Endodermal cell (in vitro differentiated cells): ENCODE measurements around the gene RRP36. TPM values are rescaled to one million over a fixed set of nuclear protein-coding genes. Genes with fewer than 3 reads are reported as not detected.
A peak's percentile ranks its signal among the peaks of the same experiment; 100 is the strongest.

Experiments used
- DNase-seq: peaks from one replicate; pipeline ENCODE4 v3.0.0-alpha.2; 2017
- H3K27ac ChIP-seq: 2 replicates; pipeline ENCODE4 v1.5.1; 2013; ENCODE audit warnings: mild to moderate bottlenecking, low read depth, low read length, moderate library complexity
- H3K27me3 ChIP-seq: 2 replicates; pipeline ENCODE4 v1.6.1; 2013; ENCODE audit warnings: mild to moderate bottlenecking, low read length, moderate library complexity; ENCODE audit not compliant: insufficient read depth, control insufficient read depth, poor library complexity, severe bottlenecking
- H3K36me3 ChIP-seq: 2 replicates; pipeline ENCODE4 v1.7.0; 2013; ENCODE audit warnings: mild to moderate bottlenecking, low read length, moderate library complexity; ENCODE audit not compliant: control insufficient read depth, insufficient read depth
- H3K4me1 ChIP-seq: one replicate; pipeline ENCODE4 v1.7.0; 2013; ENCODE audit warnings: low read length; ENCODE audit not compliant: control insufficient read depth, insufficient read depth
- H3K4me3 ChIP-seq: 2 replicates; pipeline ENCODE4 v1.5.1; 2013; ENCODE audit warnings: mild to moderate bottlenecking, low read length, moderate library complexity
- H3K9ac ChIP-seq: 2 replicates; pipeline ENCODE4 v1.6.1; 2013; ENCODE audit warnings: mild to moderate bottlenecking, low read length, moderate library complexity; ENCODE audit not compliant: poor library complexity, severe bottlenecking; ENCODE audit errors: extremely low read depth
- H3K9me3 ChIP-seq: 2 replicates; pipeline ENCODE4 v1.6.1; 2013; ENCODE audit warnings: mild to moderate bottlenecking, low read length, moderate library complexity; ENCODE audit not compliant: control insufficient read depth
- H3K27ac Mint-ChIP-seq: 2 replicates; pipeline ENCODE4 v1.8.0; 2020; ENCODE audit warnings: mixed read lengths
- H3K27me3 Mint-ChIP-seq: 2 replicates; pipeline ENCODE4 v1.8.0; 2021; ENCODE audit warnings: mild to moderate bottlenecking, mixed read lengths; ENCODE audit not compliant: insufficient read depth
- H3K36me3 Mint-ChIP-seq: 2 replicates; pipeline ENCODE4 v1.8.0; 2020; ENCODE audit warnings: low read depth, mixed read lengths
- H3K4me1 Mint-ChIP-seq: 2 replicates; pipeline ENCODE4 v1.8.0; 2020; ENCODE audit warnings: mixed read lengths
- H3K4me3 Mint-ChIP-seq: 2 replicates; pipeline ENCODE4 v1.8.0; 2020; ENCODE audit warnings: mild to moderate bottlenecking, moderate library complexity, mixed read lengths
- H3K9me3 Mint-ChIP-seq: 2 replicates; pipeline ENCODE4 v1.8.0; 2020; ENCODE audit warnings: mild to moderate bottlenecking, mixed read lengths
- WGBS, 2 experiments: methylation state at CpG; one replicate each; pipeline versions ENCODE4 v1.1.5 to v1.1.7; 2013; ENCODE audit warnings: missing lambda C conversion rate in 2 of 2, mixed read lengths in 1 of 2; ENCODE audit not compliant: insufficient coverage in 1 of 2, insufficient read length in 1 of 2; 5-methylcytosine and 5-hydroxymethylcytosine counted together
- total RNA-seq, 2 donors: library from RNA; stranded (reverse); fragmentation: NEBNext Ultra II Directional in 1 of 2; extraction: Animal tissue kit (Norgen Biotek cat#: 25700) in 1 of 2; gene quantifications; 2 replicates in 1 of 2; 3 replicates in 1 of 2; pipeline ENCODE4 v1.2.1, GENCODE V29; 2021
- TF ChIP-seq, protein P1 (sequence below): fragments of 200-600 bp; sonication (generic); conservative IDR thresholded peaks from 2 replicates; pipeline ENCODE4 v1.5.0; 2021; ENCODE audit warnings: antibody characterized with exemption, mild to moderate bottlenecking

Gene RRP36
- total RNA-seq, 2 donors from 2014 or later, result 76.9 to 80.6 TPM

DNA sequence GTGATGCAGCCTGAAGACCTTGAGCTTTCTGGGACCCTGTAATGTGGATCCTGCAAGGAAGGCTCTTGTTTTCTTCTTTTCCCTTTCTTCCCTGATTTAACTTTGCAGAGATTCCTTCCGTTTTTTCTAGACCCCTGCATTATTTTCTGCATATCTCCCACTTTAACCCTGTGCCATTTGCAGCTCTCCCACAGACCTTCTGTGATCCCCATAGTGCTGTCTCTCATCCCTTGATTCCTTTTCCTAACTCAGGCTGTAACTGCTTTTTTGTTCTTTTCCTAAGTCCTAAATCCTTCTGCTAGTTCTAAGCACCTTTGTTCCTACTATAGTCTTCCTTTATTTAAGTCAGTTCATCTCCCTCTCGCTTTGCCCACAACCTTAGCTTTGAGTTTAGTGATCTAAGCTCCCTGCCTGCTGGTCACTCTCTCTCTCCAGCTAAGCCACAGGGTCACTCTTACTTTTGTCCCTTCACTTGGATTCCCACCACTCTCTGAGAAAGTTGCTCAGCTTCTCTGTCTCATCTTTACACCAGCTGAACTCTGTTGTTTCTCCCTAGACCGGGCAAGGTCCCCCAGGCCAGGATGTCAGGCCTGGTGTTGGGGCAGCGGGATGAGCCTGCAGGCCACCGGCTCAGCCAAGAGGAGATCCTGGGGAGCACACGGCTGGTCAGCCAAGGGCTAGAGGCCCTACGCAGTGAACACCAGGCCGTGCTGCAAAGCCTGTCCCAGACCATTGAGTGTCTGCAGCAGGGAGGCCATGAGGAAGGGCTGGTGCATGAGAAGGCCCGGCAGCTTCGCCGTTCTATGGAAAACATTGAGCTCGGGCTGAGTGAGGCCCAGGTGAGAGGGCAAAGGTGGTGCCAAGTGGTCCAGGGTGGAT is 39.6 kb downstream of the RRP36 start:
- H3K27me3 Mint-ChIP-seq, result no peaks in the 10 kb centered on the region
- no peak for DNase-seq
- Histone ChIP-seq H3K36me3 (peaks cover 37% of the 10 kb centered on the region), H3K4me3 (peak overlapping the region; percentile 92), H3K27me3 (no peaks in the 10 kb centered on the region), H3K4me1 (peaks cover 6% of the 10 kb centered on the region), H3K27ac (no peak overlapping the region), H3K9me3 (no peaks in the 10 kb centered on the region), H3K9ac (peak overlapping the region; percentile 81)
- H3K36me3 Mint-ChIP-seq, result peaks cover 23% of the 10 kb centered on the region
- H3K4me1 Mint-ChIP-seq, result peaks cover 24% of the 10 kb centered on the region
- H3K9me3 Mint-ChIP-seq, result no peaks in the 10 kb centered on the region
- TF ChIP-seq, protein P1, sequence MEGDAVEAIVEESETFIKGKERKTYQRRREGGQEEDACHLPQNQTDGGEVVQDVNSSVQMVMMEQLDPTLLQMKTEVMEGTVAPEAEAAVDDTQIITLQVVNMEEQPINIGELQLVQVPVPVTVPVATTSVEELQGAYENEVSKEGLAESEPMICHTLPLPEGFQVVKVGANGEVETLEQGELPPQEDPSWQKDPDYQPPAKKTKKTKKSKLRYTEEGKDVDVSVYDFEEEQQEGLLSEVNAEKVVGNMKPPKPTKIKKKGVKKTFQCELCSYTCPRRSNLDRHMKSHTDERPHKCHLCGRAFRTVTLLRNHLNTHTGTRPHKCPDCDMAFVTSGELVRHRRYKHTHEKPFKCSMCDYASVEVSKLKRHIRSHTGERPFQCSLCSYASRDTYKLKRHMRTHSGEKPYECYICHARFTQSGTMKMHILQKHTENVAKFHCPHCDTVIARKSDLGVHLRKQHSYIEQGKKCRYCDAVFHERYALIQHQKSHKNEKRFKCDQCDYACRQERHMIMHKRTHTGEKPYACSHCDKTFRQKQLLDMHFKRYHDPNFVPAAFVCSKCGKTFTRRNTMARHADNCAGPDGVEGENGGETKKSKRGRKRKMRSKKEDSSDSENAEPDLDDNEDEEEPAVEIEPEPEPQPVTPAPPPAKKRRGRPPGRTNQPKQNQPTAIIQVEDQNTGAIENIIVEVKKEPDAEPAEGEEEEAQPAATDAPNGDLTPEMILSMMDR, result no peak
- WGBS, 2 experiments, result 93% methylated on average over 10 to 12 of the region's 12 CpGs
- H3K27ac Mint-ChIP-seq, result peak overlapping the region; percentile 99
- peak overlapping the region; percentile 94 for H3K4me3 Mint-ChIP-seq

DNA sequence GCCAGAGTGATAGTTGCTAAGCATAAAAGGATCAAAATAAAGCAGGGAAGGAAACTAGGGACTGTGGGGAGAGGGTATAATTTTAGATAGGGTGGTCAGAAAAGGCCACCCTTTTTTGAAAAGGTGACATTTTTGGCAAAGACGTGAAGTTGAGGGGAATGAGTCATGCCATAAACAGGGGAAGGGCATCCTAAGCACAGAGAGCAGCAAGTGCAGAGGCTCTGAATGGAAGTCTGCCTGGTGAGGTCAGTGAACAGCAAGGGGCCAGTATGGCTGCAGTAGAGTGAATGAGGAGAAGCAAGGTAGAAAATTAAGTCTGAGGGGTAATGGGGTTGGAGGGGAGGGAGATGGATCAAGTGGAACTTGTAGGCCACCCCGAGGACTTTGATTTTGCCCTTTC is 40.4 kb downstream of the RRP36 start:
- H3K9me3 ChIP-seq, result no peaks in the 10 kb centered on the region
- no peak overlapping the region for H3K27ac ChIP-seq
- no peak overlapping the region for H3K4me3 ChIP-seq
- H3K9ac ChIP-seq, result no peak overlapping the region
- H3K27me3 Mint-ChIP-seq, result no peaks in the 10 kb centered on the region
- peaks cover 6% of the 10 kb centered on the region for H3K4me1 ChIP-seq
- no peaks in the 10 kb centered on the region for H3K9me3 Mint-ChIP-seq
- peaks cover 31% of the 10 kb centered on the region for H3K36me3 ChIP-seq
- H3K27me3 ChIP-seq, result no peaks in the 10 kb centered on the region
- H3K4me1 Mint-ChIP-seq, result peaks cover 24% of the 10 kb centered on the region
- no peak overlapping the region for H3K27ac Mint-ChIP-seq
- H3K36me3 Mint-ChIP-seq, result peaks cover 28% of the 10 kb centered on the region
- TF ChIP-seq, protein P1, result no peak
- no peak overlapping the region for H3K4me3 Mint-ChIP-seq
- 62 to 85% methylated on average over 2 of the region's 2 CpGs for WGBS, 2 experiments
- no peak for DNase-seq

DNA sequence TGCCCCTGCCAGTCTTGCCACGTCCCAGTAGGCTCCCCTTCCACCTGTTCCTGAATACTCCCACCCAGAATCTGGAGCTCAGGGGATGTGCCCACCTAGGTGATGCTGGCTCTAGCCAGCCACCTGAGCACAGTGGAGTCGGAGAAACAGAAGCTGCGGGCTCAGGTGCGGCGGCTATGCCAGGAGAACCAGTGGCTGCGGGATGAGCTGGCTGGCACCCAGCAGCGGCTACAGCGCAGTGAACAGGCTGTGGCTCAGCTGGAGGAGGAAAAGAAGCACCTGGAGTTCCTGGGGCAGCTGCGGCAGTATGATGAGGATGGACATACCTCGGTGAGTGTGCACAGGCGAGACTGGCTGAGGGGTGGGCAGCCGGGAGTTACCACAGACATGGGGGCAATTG is 41.4 kb downstream of the RRP36 start:
- H3K36me3 Mint-ChIP-seq, result peaks cover 27% of the 10 kb centered on the region
- H3K27ac Mint-ChIP-seq, result no peak overlapping the region
- Histone ChIP-seq H3K27me3 (no peaks in the 10 kb centered on the region), H3K4me1 (peaks cover 6% of the 10 kb centered on the region), H3K27ac (no peak overlapping the region), H3K4me3 (no peak overlapping the region), H3K9ac (no peak overlapping the region), H3K36me3 (peaks cover 26% of the 10 kb centered on the region), H3K9me3 (no peaks in the 10 kb centered on the region)
- no peak for DNase-seq
- WGBS, 2 experiments, result 93 to 94% methylated on average over 11 to 12 of the region's 12 CpGs
- H3K9me3 Mint-ChIP-seq, result no peaks in the 10 kb centered on the region
- H3K4me1 Mint-ChIP-seq, result peaks cover 24% of the 10 kb centered on the region
- TF ChIP-seq, protein P1, result no peak
- no peaks in the 10 kb centered on the region for H3K27me3 Mint-ChIP-seq
- H3K4me3 Mint-ChIP-seq, result no peak overlapping the region
